GM19193 (cell line): ENCODE results near the gene SLC7A10.

Experiments
- POLR2A ChIP-seq: IDR thresholded peaks from 4 replicates; pipeline ENCODE4 v1.6.1; 2011; ENCODE audit not compliant: insufficient read depth, insufficient read length; ENCODE audit errors: extremely low read depth

SLC7A10 gene

GRCh38 chr19:33235269-33235995, 9.8 kb upstream of the SLC7A10 start:
- no peak for TF ChIP-seq POLR2A

- TF ChIP-seq POLR2A, result no peak
Observed at GRCh38 chr19:33234736-33235135, 9.1 kb upstream of the SLC7A10 start.

DNA sequence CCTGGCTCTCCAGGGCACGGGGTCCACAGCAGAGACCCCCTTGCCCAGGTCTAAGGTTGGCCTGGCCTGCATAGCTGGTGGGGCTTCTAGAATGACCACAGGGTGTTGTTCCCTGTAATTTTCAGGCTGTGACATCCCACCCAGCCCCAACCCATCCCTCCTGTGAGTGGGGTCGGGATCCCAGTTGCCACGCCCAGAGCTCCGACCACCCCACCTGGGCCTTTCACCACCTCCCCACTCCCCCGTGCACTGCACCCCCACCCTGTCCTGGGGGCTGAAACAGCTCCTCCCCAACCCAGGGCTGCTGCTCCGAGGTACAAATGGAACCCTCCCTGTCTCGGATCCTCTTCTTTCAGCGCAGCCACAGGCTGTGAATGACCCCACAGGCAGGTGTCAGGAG, 8.4 kb upstream of the SLC7A10 start:
- TF ChIP-seq POLR2A, result no peak

GRCh38 chr19:33233056-33233873, 7.6 kb upstream of the SLC7A10 start:
- no peak for TF ChIP-seq POLR2A

DNA sequence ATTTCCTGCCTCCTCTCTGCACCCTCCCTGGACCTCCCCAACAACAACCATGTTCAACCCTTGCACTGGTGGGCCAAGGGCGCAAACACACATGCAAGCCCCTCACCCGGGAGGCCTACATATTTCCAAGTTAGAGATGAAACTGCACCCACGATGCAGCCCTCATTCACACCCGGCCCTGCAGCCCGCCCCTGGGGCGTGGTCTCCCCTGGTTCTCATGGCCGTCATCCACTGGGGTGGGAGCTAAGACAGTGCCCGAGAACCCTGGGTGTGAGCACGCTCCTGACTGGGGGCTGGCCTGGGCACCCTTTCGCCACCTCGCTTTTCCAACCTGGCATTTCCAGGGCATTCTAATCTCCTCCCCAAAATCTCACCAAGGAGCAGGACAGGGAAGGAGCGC, 7.0 kb upstream of the SLC7A10 start:
- no peak for TF ChIP-seq POLR2A

GRCh38 chr19:33231511-33231910, 5.9 kb upstream of the SLC7A10 start:
- no peak for TF ChIP-seq POLR2A

- TF ChIP-seq POLR2A, result no peak
Observed at GRCh38 chr19:33229962-33230361, 4.3 kb upstream of the SLC7A10 start.

GRCh38 chr19:33227870-33228599, 2.4 kb upstream of the SLC7A10 start:
- TF ChIP-seq POLR2A, result no peak

GRCh38 chr19:33227242-33227650, 1.6 kb upstream of the SLC7A10 start:
- no peak for TF ChIP-seq POLR2A

- TF ChIP-seq POLR2A, result no peak
Observed at GRCh38 chr19:33226550-33227241, 1.0 kb upstream of the SLC7A10 start.

DNA sequence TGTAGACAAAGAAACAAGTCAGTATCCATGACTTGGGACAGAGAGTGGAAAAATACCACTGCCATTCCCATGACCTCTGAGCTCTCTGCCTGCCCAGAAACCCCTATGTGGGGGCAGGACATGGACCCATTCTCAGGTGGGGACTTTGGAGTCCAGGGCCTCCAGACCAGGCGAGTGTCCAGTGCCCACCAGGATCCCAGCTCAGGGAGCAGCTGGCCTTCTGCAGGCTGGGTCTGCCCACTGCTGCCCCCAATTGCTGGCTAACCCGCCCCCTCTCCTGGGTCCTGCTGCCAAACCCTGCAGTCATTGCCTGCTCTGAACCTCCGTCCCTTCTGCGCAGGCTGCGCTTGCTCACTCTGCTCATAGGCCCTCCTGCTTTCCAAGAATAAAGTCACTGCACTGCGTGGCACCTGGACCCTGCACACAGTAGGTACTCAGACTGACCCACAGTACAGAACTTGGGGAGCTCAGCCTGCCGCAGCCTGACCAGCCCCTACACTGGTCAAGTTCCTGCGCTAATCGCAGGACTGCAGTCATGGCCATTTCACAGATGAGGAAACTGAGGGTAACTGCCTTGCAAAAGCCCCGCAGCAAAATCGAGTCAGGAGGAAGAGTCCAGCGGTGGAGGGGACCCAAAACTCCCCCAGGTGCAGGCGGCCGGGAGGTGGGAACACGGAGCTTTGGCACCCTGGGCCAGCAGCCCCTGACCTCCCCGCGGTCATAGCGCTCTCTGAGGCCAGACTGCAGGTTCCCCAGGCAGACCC, 774 bp downstream of the SLC7A10 start:
- TF ChIP-seq POLR2A, result no peak

DNA sequence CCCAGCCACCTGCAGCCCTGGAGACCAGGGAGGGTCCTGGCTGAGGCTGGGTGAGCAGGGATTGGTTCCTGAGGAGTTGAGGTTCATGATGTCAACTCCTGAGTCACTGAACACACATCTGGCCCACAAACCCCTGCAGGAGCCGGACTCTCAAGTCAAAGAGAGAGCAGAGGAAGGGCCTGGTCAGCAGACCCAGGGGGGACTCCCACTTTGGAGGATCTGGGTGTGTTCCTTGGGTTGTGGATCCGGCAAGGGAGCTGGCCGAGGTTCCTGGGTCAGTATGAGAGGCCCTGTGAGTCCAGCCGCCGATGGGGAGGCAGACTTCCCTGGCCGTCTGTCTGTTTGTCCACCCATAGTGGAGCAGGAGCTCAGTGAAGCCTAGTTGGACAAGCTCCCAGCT, 4.0 kb downstream of the SLC7A10 start:
- no peak for TF ChIP-seq POLR2A

DNA sequence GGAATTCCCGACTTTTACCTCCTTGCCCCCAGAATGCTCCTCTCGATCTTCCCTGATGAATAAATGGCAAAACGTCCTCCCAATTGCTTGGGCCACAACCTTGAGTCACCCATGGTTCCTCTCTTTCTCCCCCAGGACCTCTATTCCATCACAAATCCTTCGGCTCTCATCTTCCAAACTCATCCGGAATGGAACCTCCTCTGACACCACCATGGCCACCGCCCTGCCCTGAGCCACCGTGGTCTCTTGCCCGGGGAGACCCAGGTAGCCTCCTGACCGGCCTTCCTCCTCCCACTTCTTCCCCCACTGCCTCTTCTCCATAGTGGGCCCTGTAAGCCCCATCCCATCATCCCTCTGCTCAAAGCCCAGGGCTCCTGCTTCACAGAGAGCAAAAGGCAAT, 4.9 kb downstream of the SLC7A10 start:
- TF ChIP-seq POLR2A, result no peak

DNA sequence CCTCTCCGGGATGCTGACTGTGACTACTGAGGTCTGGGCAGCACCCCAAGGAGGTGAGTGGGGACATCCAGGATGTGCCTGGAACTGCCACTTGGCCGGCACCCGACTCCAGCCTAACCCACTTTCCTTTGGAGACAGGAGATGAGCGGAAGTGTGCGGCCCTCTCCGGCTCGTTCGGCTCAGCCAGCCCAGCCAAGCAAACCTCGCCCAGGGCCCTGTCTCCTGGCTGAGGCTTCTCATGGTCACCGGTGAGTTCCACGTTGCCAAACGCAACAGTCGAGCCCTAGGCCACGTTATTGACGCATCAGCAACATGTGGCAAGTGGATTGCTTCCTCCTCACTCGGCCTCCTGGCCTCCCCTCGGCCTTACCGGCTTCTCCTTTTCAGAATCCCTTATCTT, 5.5 kb downstream of the SLC7A10 start:
- no peak for TF ChIP-seq POLR2A
